Neuron (in vitro differentiated cells): ENCODE data around the gene SCN10A.

Experiments
- H2AFZ ChIP-seq: one replicate; pipeline ENCODE4 v1.6.1; 2013; ENCODE audit warnings: low read depth, mild to moderate bottlenecking, inconsistent platforms, low read length, moderate library complexity
- H3K27me3 ChIP-seq: one replicate; pipeline ENCODE4 v1.6.1; 2013; ENCODE audit warnings: low read length; ENCODE audit not compliant: insufficient read depth
- H3K36me3 ChIP-seq: one replicate; pipeline ENCODE4 v1.6.1; 2013; ENCODE audit warnings: low read length; ENCODE audit not compliant: insufficient read depth
- H3K4me1 ChIP-seq: one replicate; pipeline ENCODE4 v1.6.1; 2013; ENCODE audit warnings: low read length; ENCODE audit not compliant: insufficient read depth
- H3K4me3 ChIP-seq: 2 replicates; pipeline ENCODE4 v1.5.1; 2013; ENCODE audit warnings: mild to moderate bottlenecking, low read length, moderate library complexity
- H3K9me3 ChIP-seq: one replicate; pipeline ENCODE4 v1.6.1; 2013; ENCODE audit warnings: low read length

Gene SCN10A

DNA sequence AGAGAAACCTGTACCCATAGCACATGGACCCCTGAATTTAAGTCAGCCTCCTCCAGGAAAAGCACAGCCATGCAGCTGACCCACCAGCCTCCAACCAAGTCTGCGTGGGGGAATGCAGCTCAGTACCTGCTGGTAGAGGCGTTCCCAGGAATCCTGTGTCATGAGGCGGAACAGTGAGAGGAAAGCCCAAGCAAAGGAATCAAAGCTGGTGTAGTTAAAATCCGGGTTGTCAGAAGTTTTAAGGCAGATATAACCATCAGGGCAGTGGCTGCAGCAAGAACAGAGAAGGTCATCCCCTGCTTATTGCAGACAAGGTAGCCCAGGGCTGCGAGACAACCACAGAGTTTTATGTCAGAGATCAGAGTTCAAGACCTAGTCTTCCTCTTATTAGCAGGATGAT, 59.1 kb downstream of the SCN10A start:
- Histone ChIP-seq H3K27me3 (no peaks in the 10 kb centered on the region), H3K9me3 (no peaks in the 10 kb centered on the region), H2AFZ (no peak overlapping the region), H3K4me1 (no peaks in the 10 kb centered on the region), H3K4me3 (no peak overlapping the region), H3K36me3 (no peaks in the 10 kb centered on the region)

- Histone ChIP-seq H3K27me3 (no peaks in the 10 kb centered on the region), H3K4me1 (no peaks in the 10 kb centered on the region), H3K9me3 (no peaks in the 10 kb centered on the region), H2AFZ (no peak overlapping the region), H3K36me3 (no peaks in the 10 kb centered on the region), H3K4me3 (no peak overlapping the region)
Observed at GRCh38 chr3:38755130-38755529, 60.9 kb downstream of the SCN10A start.

GRCh38 chr3:38746641-38747040, 69.4 kb downstream of the SCN10A start:
- Histone ChIP-seq H2AFZ (no peak overlapping the region), H3K9me3 (no peaks in the 10 kb centered on the region), H3K4me1 (no peaks in the 10 kb centered on the region), H3K4me3 (no peak overlapping the region), H3K27me3 (no peaks in the 10 kb centered on the region), H3K36me3 (no peaks in the 10 kb centered on the region)

DNA sequence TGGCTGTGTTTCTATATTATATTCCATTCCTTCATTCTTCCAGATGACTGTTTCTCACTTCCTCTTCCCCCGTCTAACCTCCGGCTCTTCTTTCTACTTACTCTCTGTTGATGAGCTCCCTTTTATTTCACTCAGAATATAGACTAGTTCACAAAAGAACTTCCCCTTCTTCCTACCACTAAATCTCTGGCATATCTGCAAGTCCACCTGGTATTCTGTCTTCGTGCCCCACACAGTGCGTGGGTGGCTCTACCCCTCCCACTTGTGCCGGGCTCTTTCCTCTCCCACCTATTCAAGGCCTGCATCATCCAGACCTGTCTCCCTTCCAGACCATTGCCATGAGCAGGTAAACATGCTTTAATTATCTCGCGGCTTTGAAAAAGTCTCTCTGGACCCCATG, 73.0 kb downstream of the SCN10A start:
- Histone ChIP-seq H3K4me3 (no peak overlapping the region), H3K27me3 (no peaks in the 10 kb centered on the region), H3K9me3 (no peaks in the 10 kb centered on the region), H3K4me1 (no peaks in the 10 kb centered on the region), H3K36me3 (no peaks in the 10 kb centered on the region), H2AFZ (no peak overlapping the region)

- no peak overlapping the region for H3K4me3 ChIP-seq
- no peaks in the 10 kb centered on the region for H3K27me3 ChIP-seq
- H3K9me3 ChIP-seq, result no peaks in the 10 kb centered on the region
- no peak overlapping the region for H2AFZ ChIP-seq
- H3K4me1 ChIP-seq, result no peaks in the 10 kb centered on the region
- H3K36me3 ChIP-seq, result no peaks in the 10 kb centered on the region
Observed at GRCh38 chr3:38742550-38742949, 73.5 kb downstream of the SCN10A start.

- H3K27me3 ChIP-seq, result no peaks in the 10 kb centered on the region
- no peak overlapping the region for H3K4me3 ChIP-seq
- no peaks in the 10 kb centered on the region for H3K4me1 ChIP-seq
- H3K9me3 ChIP-seq, result no peaks in the 10 kb centered on the region
- no peaks in the 10 kb centered on the region for H3K36me3 ChIP-seq
- H2AFZ ChIP-seq, result no peak overlapping the region
Observed at GRCh38 chr3:38740537-38740936, 75.5 kb downstream of the SCN10A start.

DNA sequence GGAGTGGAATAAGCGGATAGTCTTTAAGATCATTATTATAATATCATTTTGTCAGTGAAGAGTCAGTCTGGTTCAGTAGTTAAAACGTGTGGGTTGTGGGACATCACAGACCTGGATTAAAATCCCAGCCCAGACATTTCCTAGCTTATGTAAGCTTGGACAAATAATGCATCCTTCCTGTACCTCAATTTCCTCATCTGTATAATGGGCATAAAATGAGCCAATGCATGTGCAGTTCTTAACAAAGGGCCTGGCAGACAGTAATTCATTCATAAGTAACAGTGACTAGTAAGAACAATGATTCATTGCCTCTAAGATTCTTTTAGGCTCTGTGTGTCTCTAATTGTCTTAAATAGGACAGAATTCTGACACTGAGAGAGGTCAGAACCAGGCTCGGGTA, 76.1 kb downstream of the SCN10A start:
- Histone ChIP-seq H2AFZ (no peak overlapping the region), H3K4me3 (no peak overlapping the region), H3K4me1 (no peaks in the 10 kb centered on the region), H3K9me3 (no peaks in the 10 kb centered on the region), H3K27me3 (no peaks in the 10 kb centered on the region), H3K36me3 (no peaks in the 10 kb centered on the region)

- no peaks in the 10 kb centered on the region for H3K9me3 ChIP-seq
- H3K4me3 ChIP-seq, result no peak overlapping the region
- no peaks in the 10 kb centered on the region for H3K4me1 ChIP-seq
- no peak overlapping the region for H2AFZ ChIP-seq
- no peaks in the 10 kb centered on the region for H3K36me3 ChIP-seq
- no peaks in the 10 kb centered on the region for H3K27me3 ChIP-seq
Observed at GRCh38 chr3:38739396-38739689, 76.7 kb downstream of the SCN10A start.

DNA sequence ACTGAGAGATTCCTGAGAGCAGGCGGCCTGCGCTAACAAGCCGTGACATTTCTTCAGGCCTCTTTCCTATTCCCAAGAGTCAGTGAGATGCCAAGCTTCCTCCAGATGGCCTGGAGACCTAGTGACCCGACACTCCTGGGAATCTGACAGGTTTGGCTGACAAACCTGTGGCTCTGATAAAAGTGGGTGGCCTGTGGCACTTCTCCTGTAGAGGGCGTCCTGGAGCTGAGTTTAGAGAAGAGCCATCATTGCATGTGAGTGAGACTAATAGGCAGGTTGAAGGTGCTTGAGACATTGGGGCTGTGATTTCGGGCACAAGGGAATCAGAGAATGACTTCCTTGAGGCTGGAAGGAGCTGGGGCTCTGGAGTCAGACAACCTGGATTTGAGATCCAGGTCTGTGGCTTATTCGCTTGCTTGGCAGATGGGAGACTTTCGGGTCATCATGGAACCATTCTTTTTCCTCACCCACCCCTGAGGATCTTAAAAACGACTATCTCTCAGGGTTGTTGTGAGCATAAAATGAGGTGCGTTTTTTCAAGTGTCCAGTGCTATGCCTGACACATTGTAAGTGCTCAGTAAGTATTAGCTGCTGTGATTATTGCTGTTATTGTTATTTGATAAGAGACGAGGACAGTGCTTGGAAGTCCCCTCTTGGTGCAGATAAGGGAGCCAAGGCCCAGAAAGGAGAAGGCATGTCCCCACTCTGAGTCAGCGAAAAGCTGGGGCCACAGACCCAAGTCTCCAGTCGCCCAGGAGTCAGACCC, 77.2 kb downstream of the SCN10A start:
- Histone ChIP-seq H3K4me1 (no peaks in the 10 kb centered on the region), H3K9me3 (no peaks in the 10 kb centered on the region), H2AFZ (no peak overlapping the region), H3K36me3 (no peaks in the 10 kb centered on the region), H3K27me3 (no peaks in the 10 kb centered on the region), H3K4me3 (no peak overlapping the region)

DNA sequence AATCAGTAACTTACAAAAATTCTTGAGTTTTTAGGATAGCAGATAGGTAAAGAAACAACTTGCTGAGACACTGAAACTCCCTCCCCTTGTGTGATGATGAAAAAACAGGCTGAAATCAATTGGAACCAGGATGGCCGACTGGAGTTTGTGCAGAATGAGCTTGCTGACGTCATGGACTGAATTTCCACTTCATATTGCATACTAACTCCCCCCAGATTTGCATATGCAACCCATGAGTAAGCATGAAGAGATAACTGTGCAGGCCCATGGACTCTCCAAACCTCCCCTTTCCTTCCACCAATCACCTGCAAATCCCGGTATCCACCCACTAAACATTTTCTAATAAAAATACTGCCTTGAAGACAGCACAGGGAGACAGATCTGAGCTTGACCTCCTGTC, 84.5 kb downstream of the SCN10A start:
- H3K27me3 ChIP-seq, result no peaks in the 10 kb centered on the region
- H3K4me3 ChIP-seq, result no peak overlapping the region
- no peak overlapping the region for H2AFZ ChIP-seq
- no peaks in the 10 kb centered on the region for H3K9me3 ChIP-seq
- H3K4me1 ChIP-seq, result no peaks in the 10 kb centered on the region
- H3K36me3 ChIP-seq, result no peaks in the 10 kb centered on the region

GRCh38 chr3:38730281-38730680, 85.7 kb downstream of the SCN10A start:
- Histone ChIP-seq H3K36me3 (no peaks in the 10 kb centered on the region), H2AFZ (no peak overlapping the region), H3K27me3 (no peaks in the 10 kb centered on the region), H3K9me3 (no peaks in the 10 kb centered on the region), H3K4me1 (peaks cover 3% of the 10 kb centered on the region), H3K4me3 (no peak overlapping the region)

DNA sequence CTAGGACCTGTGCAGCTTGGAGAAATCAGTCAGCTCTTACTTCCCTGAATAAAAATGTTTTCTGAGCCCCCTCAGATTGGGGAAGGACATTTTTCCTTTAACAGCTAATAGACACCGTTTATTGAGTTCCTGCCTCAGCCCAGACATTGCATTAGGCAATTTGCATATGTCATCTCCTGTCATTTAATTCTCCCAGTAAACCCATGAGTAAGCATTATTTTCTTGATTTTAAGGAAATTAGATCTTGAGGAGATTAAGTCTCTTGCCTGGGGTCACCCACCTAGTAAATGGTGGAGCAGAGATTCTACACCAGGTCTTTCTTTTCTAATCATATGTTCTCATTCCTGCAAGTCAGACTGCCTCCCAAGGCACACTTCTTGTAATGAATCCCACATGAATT, 88.0 kb downstream of the SCN10A start:
- no peaks in the 10 kb centered on the region for H3K36me3 ChIP-seq
- H3K27me3 ChIP-seq, result no peaks in the 10 kb centered on the region
- H2AFZ ChIP-seq, result no peak overlapping the region
- H3K4me1 ChIP-seq, result peaks cover 3% of the 10 kb centered on the region
- no peaks in the 10 kb centered on the region for H3K9me3 ChIP-seq
- no peak overlapping the region for H3K4me3 ChIP-seq

GRCh38 chr3:38726751-38727150, 89.3 kb downstream of the SCN10A start:
- H3K36me3 ChIP-seq, result no peaks in the 10 kb centered on the region
- H3K4me3 ChIP-seq, result no peak overlapping the region
- H3K27me3 ChIP-seq, result no peaks in the 10 kb centered on the region
- peaks cover 3% of the 10 kb centered on the region for H3K4me1 ChIP-seq
- no peaks in the 10 kb centered on the region for H3K9me3 ChIP-seq
- no peak overlapping the region for H2AFZ ChIP-seq

- Histone ChIP-seq H3K9me3 (no peaks in the 10 kb centered on the region), H3K4me1 (peaks cover 3% of the 10 kb centered on the region), H3K27me3 (no peaks in the 10 kb centered on the region), H3K4me3 (no peak overlapping the region), H3K36me3 (no peaks in the 10 kb centered on the region), H2AFZ (no peak overlapping the region)
Observed at GRCh38 chr3:38725726-38726419, 90.1 kb downstream of the SCN10A start.
